Measurements from ENCODE around the gene PFDN1. TPM values are rescaled to one million over a fixed set of nuclear protein-coding genes. Genes with fewer than 3 reads are reported as not detected.

Gene PFDN1
- total RNA-seq, 2 experiments from 2014 or later, result 62.4 to 64.7 TPM

DNA sequence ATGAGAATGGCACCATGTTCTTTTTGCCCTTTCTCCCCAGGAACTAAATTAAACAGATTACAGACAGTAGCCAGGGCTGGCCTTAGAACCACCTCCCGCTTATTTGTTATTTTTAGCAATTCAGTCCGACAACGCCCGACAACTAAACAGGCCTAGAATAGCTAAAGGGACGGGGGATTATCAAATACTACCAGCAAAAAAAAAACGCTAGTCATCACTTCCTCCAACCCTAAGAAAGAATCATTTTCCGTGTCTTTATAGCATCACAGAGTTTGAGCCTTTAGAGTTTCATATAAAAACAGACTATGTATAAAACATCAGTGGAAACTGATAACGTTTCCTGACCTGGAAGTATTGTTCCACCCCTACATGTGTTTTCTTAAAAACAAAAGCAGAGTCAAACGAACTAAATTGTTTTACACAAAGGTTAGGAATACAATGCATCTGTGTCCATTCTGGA lies 35.3 kb downstream of the PFDN1 start:
- Mint-ChIP-seq H3K27ac (peak overlapping the region; percentile 13), H3K36me3 (ENCODE audit: low read depth) (peaks cover 17% of the 10 kb centered on the region), H3K9me3 (ENCODE audit: insufficient read depth) (no peaks in the 10 kb centered on the region), H3K4me3 (no peak overlapping the region), H3K4me1 (ENCODE audit: low read depth) (peaks cover 33% of the 10 kb centered on the region), H3K27me3 (ENCODE audit: low read depth) (no peaks in the 10 kb centered on the region)
- DNase-seq (no peak), ATAC-seq (no peak)
- POLR2A ChIA-PET, result interaction anchor here (1.6 kb wide), 1 partner anchor 35 kb away, joined by 3 read pairs; the partner anchor contains the start of gene PFDN1
- CTCF ChIA-PET, result interaction anchor here (1.1 to 3.3 kb wide), 9 partner anchors 11 to 123 kb away, joined by 3 to 25 read pairs (median 5); partner anchors contain the start of gene HBEGF

DNA sequence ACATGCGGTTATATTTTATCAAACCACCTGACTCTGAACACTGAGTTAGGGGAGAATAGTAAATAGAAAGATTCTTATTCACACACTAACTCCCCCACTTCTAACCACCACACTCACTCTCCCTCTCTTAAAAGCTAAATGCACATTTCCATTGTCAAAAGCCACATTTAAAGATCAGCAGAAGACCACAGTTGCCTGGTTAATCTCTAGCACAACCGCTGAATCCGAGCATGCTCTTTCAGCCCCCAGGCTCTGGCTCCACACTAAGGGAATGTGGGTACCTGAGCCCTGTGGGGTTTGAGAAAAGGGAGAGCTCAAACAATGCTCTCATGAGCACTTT lies 35.7 kb downstream of the PFDN1 start:
- no peaks in the 10 kb centered on the region for H3K9me3 Mint-ChIP-seq (ENCODE audit: insufficient read depth)
- POLR2A ChIA-PET, result interaction anchor here (1.6 kb wide), 1 partner anchor 36 kb away, joined by 3 read pairs; the partner anchor contains the start of gene PFDN1
- no peak for DNase-seq
- H3K4me3 Mint-ChIP-seq, result no peak overlapping the region
- ATAC-seq, result peak; percentile 79
- H3K27me3 Mint-ChIP-seq (ENCODE audit: low read depth), result no peaks in the 10 kb centered on the region
- peaks cover 18% of the 10 kb centered on the region for H3K36me3 Mint-ChIP-seq (ENCODE audit: low read depth)
- peak overlapping the region; percentile 13 for H3K27ac Mint-ChIP-seq
- peaks cover 36% of the 10 kb centered on the region for H3K4me1 Mint-ChIP-seq (ENCODE audit: low read depth)
- CTCF ChIA-PET, result interaction anchor here (1.1 to 3.3 kb wide), 7 partner anchors 9 to 122 kb away, joined by 3 to 25 read pairs (median 5); partner anchors contain the start of gene HBEGF

DNA sequence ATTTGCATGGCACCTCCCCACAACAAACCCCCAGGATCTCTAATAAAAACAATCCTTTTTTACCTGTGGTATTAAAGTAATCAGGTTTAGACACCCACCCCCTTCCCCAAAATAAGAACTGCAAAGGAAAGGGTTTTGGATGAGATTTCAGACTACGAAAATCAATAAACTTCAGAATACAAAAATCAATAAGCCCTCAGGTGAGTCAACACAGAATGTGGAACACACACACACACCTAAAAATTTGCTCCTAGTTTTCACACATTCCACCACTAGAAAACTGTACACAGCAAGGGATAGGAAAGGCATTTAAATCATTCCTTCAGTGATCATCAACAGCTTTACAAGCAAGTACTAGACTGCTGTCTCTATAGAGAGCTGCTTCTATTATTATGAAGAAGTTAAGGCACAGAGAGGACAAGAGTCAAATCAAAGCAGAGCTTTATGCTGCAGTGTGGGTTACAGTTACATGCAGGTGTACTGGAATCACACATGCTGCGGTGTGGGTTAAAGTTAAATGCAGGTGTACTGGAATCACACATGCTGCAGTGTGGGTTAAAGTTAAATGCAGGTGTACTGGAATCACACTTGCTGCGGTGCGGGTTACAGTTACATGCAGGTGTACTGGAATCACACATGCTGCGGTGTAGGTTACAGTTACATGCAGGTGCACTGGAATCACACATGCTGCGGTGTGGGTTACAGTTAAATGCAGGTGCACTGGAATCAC lies 36.3 kb downstream of the PFDN1 start:
- DNase-seq (peak; percentile 32), ATAC-seq (peak; percentile 5)
- Mint-ChIP-seq H3K27me3 (ENCODE audit: low read depth) (no peaks in the 10 kb centered on the region), H3K4me3 (no peak overlapping the region), H3K9me3 (ENCODE audit: insufficient read depth) (no peaks in the 10 kb centered on the region), H3K4me1 (ENCODE audit: low read depth) (peaks cover 41% of the 10 kb centered on the region), H3K27ac (peak overlapping the region; percentile 26), H3K36me3 (ENCODE audit: low read depth) (peaks cover 18% of the 10 kb centered on the region)
- CTCF ChIA-PET, result interaction anchor here (1.1 to 3.3 kb wide), 7 partner anchors 10 to 122 kb away, joined by 3 to 25 read pairs (median 5); partner anchors contain the start of gene HBEGF
- POLR2A ChIA-PET, result interaction anchor here (1.6 kb wide), 1 partner anchor 36 kb away, joined by 3 read pairs; the partner anchor contains the start of gene PFDN1

DNA sequence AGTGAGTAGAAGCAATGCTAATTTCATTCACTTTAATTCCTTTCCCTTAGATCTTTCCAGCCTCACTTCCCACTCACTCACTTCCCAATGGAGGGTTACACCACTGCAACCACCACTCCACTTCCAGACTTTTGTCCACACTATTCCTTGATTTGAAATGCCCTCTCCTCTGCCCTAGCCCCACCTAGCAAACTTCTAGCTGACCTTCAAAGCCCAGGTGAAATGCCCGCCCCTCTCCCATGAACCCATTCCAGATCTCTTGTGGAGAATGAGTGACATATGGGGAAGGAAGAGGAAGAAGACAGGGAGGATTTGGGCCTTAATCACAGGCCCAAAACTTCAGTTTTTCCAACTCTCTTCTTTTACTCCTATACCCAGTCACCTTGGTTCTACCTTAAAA lies 37.1 kb downstream of the PFDN1 start:
- Mint-ChIP-seq H3K4me3 (no peak overlapping the region), H3K4me1 (ENCODE audit: low read depth) (peaks cover 46% of the 10 kb centered on the region), H3K27me3 (ENCODE audit: low read depth) (no peaks in the 10 kb centered on the region), H3K9me3 (ENCODE audit: insufficient read depth) (no peaks in the 10 kb centered on the region), H3K36me3 (ENCODE audit: low read depth) (peaks cover 16% of the 10 kb centered on the region), H3K27ac (peak overlapping the region; percentile 50)
- DNase-seq, result no peak
- POLR2A ChIA-PET, result no interaction called here
- no peak for ATAC-seq
- CTCF ChIA-PET, result interaction anchor here (1.4 to 3.3 kb wide), 4 partner anchors 21 to 86 kb away, joined by 4 to 25 read pairs (median 8); partner anchors contain the start of gene HBEGF

DNA sequence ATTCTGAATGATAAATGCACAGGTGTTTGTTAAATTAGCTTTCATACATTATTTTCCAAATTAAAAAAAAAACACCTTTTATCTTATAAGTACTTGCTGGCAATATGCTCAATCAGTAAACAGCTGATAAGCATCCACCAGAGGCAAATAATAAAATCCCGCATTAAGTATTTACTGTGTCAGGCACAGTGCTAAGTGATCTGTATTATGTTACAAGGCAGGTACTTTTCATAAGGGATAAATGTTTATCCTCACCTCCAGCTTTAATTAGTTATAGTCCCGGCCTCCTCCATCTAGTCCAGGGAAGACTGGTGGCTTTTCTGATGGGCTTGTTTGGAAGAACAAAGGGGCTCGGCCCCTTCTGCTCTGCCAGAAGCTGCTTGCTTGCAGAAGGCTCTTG lies 40.1 kb downstream of the PFDN1 start:
- ATAC-seq (no peak), DNase-seq (no peak)
- ChIA-PET CTCF (interaction anchor here (0.8 to 28.9 kb wide), 2 partner anchors 18 to 86 kb away, joined by 4 to 796 read pairs; partner anchors contain the start of gene HBEGF), POLR2A (interaction anchor here (0.6 to 1.6 kb wide), 3 partner anchors 40 to 138 kb away, joined by 3 to 4 read pairs (median 3); partner anchors contain the start of gene PFDN1)
- H3K4me1 Mint-ChIP-seq (ENCODE audit: low read depth), result peaks cover 66% of the 10 kb centered on the region
- H3K27me3 Mint-ChIP-seq (ENCODE audit: low read depth), result no peaks in the 10 kb centered on the region
- H3K9me3 Mint-ChIP-seq (ENCODE audit: insufficient read depth), result no peaks in the 10 kb centered on the region
- H3K27ac Mint-ChIP-seq, result peak overlapping the region; percentile 33
- no peak overlapping the region for H3K4me3 Mint-ChIP-seq
- H3K36me3 Mint-ChIP-seq (ENCODE audit: low read depth), result peaks cover 35% of the 10 kb centered on the region

DNA sequence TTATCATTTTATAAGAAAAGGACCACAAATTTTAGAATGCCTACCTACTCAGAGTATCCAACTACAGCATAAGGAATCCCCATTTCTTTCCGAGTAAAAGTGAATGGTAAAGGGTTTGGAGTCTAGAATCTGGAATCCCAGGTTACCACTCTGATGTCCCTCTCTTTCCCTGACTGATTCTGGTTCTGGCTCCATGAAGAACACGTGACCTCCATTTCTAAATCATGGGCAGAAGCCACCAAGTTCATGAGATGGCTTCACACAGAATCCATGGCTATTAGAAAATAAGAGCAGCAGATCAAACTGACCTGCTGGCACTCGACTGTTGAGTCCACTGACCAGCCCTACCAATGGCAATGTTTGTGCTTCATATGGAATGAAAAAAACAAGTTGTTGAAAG lies 40.7 kb downstream of the PFDN1 start:
- DNase-seq, result no peak
- H3K4me1 Mint-ChIP-seq (ENCODE audit: low read depth), result peaks cover 66% of the 10 kb centered on the region
- H3K4me3 Mint-ChIP-seq, result no peak overlapping the region
- H3K27ac Mint-ChIP-seq, result no peak overlapping the region
- POLR2A ChIA-PET, result interaction anchor here (0.8 to 1.6 kb wide), 2 partner anchors 41 to 138 kb away, joined by 3 read pairs; partner anchors contain the start of gene PFDN1
- peaks cover 42% of the 10 kb centered on the region for H3K36me3 Mint-ChIP-seq (ENCODE audit: low read depth)
- no peak for ATAC-seq
- CTCF ChIA-PET, result interaction anchor here (1.1 to 28.9 kb wide), 5 partner anchors 11 to 101 kb away, joined by 3 to 796 read pairs (median 6); partner anchors contain the start of gene HBEGF
- no peaks in the 10 kb centered on the region for H3K27me3 Mint-ChIP-seq (ENCODE audit: low read depth)
- H3K9me3 Mint-ChIP-seq (ENCODE audit: insufficient read depth), result no peaks in the 10 kb centered on the region

DNA sequence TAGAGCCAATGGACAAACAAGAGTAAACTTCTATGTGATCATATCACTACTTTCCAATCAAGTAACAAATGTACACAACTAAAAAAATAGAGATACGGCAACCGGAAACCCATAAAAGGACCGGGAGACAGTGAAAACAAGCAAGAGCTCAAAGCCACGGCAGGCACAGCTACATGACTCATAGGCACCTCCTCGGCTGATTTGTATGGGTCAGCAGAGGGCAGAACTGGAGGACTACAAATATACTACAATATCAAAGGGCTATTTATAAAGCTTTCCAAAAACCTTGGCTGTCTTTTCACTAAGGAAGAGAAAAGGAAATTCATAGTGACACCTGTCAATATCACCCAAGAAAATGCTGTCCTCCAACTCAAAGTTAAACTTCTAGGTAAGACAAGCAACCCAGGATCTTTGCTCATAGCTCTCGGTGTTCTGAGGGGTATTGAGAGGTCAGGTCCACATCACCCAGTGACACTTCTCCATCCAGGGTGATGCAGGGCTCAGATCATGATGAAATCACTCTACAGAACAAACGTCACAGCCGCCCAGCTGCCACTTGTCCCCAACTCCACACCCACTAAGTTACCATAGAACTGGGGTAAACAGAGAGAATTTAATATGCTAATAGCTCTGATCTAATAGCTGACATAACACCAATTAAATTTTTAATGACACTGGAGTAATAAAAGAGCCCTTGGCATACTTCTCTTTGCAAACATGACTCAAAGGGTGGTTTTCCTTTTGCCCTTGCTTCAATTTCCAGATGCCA lies 41.3 kb downstream of the PFDN1 start:
- no peak overlapping the region for H3K4me3 Mint-ChIP-seq
- H3K27me3 Mint-ChIP-seq (ENCODE audit: low read depth), result no peaks in the 10 kb centered on the region
- CTCF ChIA-PET, result interaction anchor here (0.6 to 28.9 kb wide), 9 partner anchors 10 to 188 kb away, joined by 3 to 796 read pairs (median 3); partner anchors contain the start of gene HBEGF
- DNase-seq (no peak), ATAC-seq (peak; percentile 60)
- peaks cover 61% of the 10 kb centered on the region for H3K4me1 Mint-ChIP-seq (ENCODE audit: low read depth)
- POLR2A ChIA-PET, result interaction anchor here (1.6 kb wide), 1 partner anchor 41 kb away, joined by 3 read pairs; the partner anchor contains the start of gene PFDN1
- H3K9me3 Mint-ChIP-seq (ENCODE audit: insufficient read depth), result no peaks in the 10 kb centered on the region
- no peak overlapping the region for H3K27ac Mint-ChIP-seq
- H3K36me3 Mint-ChIP-seq (ENCODE audit: low read depth), result peaks cover 42% of the 10 kb centered on the region

DNA sequence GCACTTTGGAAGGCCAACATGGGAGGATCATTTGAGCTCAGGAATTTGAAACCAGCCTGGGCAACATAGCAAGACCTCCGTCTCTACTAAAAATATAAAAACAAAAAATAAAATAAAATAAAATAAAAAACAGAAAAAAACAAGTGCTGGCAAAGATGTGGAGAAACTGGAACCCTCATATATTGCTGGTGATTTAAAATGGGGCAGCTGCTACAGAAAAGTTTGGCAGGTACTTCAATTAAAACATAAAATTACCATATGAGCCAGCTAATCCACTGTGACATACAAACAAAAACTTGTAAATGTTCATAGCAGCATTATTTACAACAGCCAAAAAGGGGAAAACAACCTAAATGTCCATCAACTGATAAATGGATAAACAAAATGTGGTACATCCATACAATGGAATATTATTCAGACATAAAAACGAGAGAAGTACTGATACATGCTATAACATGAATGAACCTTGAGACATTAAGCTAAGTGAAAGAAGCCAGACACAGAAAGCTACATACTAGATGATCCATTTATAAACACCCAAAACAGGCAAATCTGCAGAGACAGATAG lies 42.7 kb downstream of the PFDN1 start:
- Mint-ChIP-seq H3K36me3 (ENCODE audit: low read depth) (peaks cover 41% of the 10 kb centered on the region), H3K27ac (no peak overlapping the region), H3K27me3 (ENCODE audit: low read depth) (no peaks in the 10 kb centered on the region), H3K9me3 (ENCODE audit: insufficient read depth) (no peaks in the 10 kb centered on the region), H3K4me1 (ENCODE audit: low read depth) (peaks cover 47% of the 10 kb centered on the region), H3K4me3 (no peak overlapping the region)
- DNase-seq (no peak), ATAC-seq (no peak)
- ChIA-PET POLR2A (no interaction called here), CTCF (interaction anchor here (0.6 to 28.9 kb wide), 5 partner anchors 16 to 113 kb away, joined by 3 to 796 read pairs (median 11); partner anchors contain the start of gene HBEGF)

DNA sequence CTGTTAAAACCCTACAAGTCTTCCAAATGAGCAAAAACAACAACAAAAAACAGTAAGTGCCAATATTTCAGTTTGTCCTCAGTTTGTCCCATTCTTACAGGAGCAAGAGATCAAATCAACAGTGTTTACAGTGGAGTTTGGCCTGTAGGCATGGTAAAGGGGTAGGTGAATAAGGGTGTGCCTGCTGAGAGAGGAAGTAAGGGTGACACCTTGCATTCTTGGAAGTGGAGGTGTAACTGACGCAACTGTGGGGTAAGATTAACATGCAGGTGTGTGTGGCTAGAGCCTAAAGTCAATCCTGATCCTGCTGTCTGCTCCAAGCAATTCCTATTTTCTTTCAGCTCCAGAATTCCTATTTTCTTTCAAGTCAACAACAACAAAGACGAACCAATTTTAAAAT lies 43.4 kb downstream of the PFDN1 start:
- H3K4me3 Mint-ChIP-seq, result peak overlapping the region; percentile 1
- no peaks in the 10 kb centered on the region for H3K9me3 Mint-ChIP-seq (ENCODE audit: insufficient read depth)
- POLR2A ChIA-PET, result interaction anchor here (1.3 kb wide), 1 partner anchor 82 kb away, joined by 3 read pairs; no protein-coding TSS in a partner anchor
- H3K27ac Mint-ChIP-seq, result peak overlapping the region; percentile 34
- H3K27me3 Mint-ChIP-seq (ENCODE audit: low read depth), result no peaks in the 10 kb centered on the region
- CTCF ChIA-PET, result interaction anchor here (0.6 to 28.9 kb wide), 4 partner anchors 15 to 114 kb away, joined by 3 to 796 read pairs (median 12); partner anchors contain the start of gene HBEGF
- peaks cover 41% of the 10 kb centered on the region for H3K36me3 Mint-ChIP-seq (ENCODE audit: low read depth)
- ATAC-seq (peak; percentile 71), DNase-seq (no peak)
- H3K4me1 Mint-ChIP-seq (ENCODE audit: low read depth), result peaks cover 43% of the 10 kb centered on the region

DNA sequence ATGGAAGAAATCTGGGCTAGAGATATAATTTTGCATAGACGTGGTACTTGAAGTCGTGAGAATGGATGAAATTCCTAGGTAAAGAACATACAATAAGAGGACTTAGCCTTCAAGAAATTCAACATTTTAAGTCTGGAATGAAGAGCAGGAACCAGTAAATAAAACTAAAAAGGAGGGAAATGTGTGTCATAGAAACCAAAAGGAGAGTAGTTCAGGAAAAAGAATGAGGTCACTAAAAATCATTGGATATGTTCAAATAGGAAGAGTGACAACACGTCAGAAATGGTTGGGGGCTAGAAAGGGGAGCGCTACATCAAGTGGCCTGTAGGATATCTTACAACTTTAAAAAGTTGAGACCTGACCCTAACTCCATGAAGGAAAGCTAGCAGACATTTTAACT lies 44.0 kb downstream of the PFDN1 start:
- Mint-ChIP-seq H3K9me3 (ENCODE audit: insufficient read depth) (no peaks in the 10 kb centered on the region), H3K4me3 (no peak overlapping the region), H3K27me3 (ENCODE audit: low read depth) (no peaks in the 10 kb centered on the region), H3K27ac (peak overlapping the region; percentile 34), H3K4me1 (ENCODE audit: low read depth) (peaks cover 43% of the 10 kb centered on the region), H3K36me3 (ENCODE audit: low read depth) (peaks cover 37% of the 10 kb centered on the region)
- ChIA-PET POLR2A (interaction anchor here (1.3 kb wide), 1 partner anchor 83 kb away, joined by 3 read pairs; no protein-coding TSS in a partner anchor), CTCF (interaction anchor here (28.9 kb wide), 1 partner anchor 90 kb away, joined by 796 read pairs; the partner anchor contains the start of gene HBEGF)
- ATAC-seq, result no peak
- DNase-seq, result no peak

DNA sequence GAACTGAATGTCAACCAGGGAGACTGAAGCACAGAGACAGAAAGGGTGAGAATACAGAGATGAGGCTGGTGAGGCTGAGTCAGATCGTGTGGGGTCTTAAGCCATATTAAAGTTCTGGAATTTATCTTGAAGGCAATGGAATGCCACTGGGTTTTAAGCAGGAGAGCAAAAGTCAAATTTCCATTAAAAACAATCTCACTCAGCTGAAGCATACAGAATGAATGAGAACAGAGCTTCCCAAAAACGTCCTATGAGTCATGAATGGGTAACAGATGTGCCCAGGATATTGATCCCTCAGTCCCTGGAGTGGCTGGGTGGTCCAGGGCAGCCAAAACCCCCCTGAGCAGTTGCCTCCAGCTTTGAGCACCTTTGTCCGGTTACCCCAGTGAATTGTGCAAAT lies 44.9 kb downstream of the PFDN1 start:
- no peak overlapping the region for H3K4me3 Mint-ChIP-seq
- POLR2A ChIA-PET, result interaction anchor here (1.3 kb wide), 1 partner anchor 84 kb away, joined by 3 read pairs; no protein-coding TSS in a partner anchor
- CTCF ChIA-PET, result interaction anchor here (0.7 to 28.9 kb wide), 3 partner anchors 18 to 105 kb away, joined by 3 to 796 read pairs (median 3); partner anchors contain the start of gene HBEGF
- H3K9me3 Mint-ChIP-seq (ENCODE audit: insufficient read depth), result no peaks in the 10 kb centered on the region
- peaks cover 34% of the 10 kb centered on the region for H3K36me3 Mint-ChIP-seq (ENCODE audit: low read depth)
- ATAC-seq (no peak), DNase-seq (no peak)
- H3K27me3 Mint-ChIP-seq (ENCODE audit: low read depth), result no peaks in the 10 kb centered on the region
- H3K27ac Mint-ChIP-seq, result peak overlapping the region; percentile 44
- H3K4me1 Mint-ChIP-seq (ENCODE audit: low read depth), result peaks cover 49% of the 10 kb centered on the region
